Ovary (tissue), 3 donors: Measurements from ENCODE around the gene DCST1.

Experiments used
- EP300 ChIP-seq: sonication (generic); formaldehyde crosslinking; IDR thresholded peaks from one replicate; pipeline ENCODE4 v1.6.1; 2017; ENCODE audit warnings: antibody characterized with exemption
- POLR2A ChIP-seq: fragments of 450-650 bp; IDR thresholded peaks from one replicate; pipeline ENCODE4 v1.6.1; 2017; ENCODE audit warnings: antibody characterized with exemption, mild to moderate bottlenecking, moderate library complexity
- TF ChIP-seq, protein P1 (sequence below), 3 donors: fragments of 450-650 bp in 2 of 3; fragments of 200-600 bp in 1 of 3; IDR thresholded peaks; one replicate each; pipeline versions ENCODE4 v1.5.1 to v1.8.0; 2016 to 2022; ENCODE audit warnings: antibody characterized with exemption in 3 of 3, mild to moderate bottlenecking in 1 of 3
- donor health status: DM: no; HTN: no; CAD: no.

GRCh38 chr1:154998201-154998780 is 35.3 kb upstream of the DCST1 start:
- TF ChIP-seq, protein P1, sequence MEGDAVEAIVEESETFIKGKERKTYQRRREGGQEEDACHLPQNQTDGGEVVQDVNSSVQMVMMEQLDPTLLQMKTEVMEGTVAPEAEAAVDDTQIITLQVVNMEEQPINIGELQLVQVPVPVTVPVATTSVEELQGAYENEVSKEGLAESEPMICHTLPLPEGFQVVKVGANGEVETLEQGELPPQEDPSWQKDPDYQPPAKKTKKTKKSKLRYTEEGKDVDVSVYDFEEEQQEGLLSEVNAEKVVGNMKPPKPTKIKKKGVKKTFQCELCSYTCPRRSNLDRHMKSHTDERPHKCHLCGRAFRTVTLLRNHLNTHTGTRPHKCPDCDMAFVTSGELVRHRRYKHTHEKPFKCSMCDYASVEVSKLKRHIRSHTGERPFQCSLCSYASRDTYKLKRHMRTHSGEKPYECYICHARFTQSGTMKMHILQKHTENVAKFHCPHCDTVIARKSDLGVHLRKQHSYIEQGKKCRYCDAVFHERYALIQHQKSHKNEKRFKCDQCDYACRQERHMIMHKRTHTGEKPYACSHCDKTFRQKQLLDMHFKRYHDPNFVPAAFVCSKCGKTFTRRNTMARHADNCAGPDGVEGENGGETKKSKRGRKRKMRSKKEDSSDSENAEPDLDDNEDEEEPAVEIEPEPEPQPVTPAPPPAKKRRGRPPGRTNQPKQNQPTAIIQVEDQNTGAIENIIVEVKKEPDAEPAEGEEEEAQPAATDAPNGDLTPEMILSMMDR (IDR thresholded peaks at IDR 0.05) = no peak
- no peak for TF ChIP-seq POLR2A
- TF ChIP-seq EP300 = no peak
